WERI-Rb-1 (cell line): Measurements from ENCODE around the gene DBET.
"Not testable (repeated sequence)": the region's sequence is repeated elsewhere in the genome, so short reads cannot be mapped to it uniquely, and the experiment has no call there.

Experiments
- DNase-seq: peaks from one replicate; pipeline ENCODE4 v3.0.0-alpha.2; 2020
- H3K27ac ChIP-seq: fragments of 250-450 bp; sonication (Bioruptor Pico); 2 replicates; pipeline ENCODE4 v1.5.1; 2020; ENCODE audit warnings: mild to moderate bottlenecking, moderate library complexity
- H3K27me3 ChIP-seq: fragments of 250-450 bp; sonication (Bioruptor Pico); 2 replicates; pipeline ENCODE4 v1.5.1; 2021; ENCODE audit warnings: mild to moderate bottlenecking, low read depth, moderate library complexity; ENCODE audit not compliant: insufficient read depth, severe bottlenecking
- H3K36me3 ChIP-seq: fragments of 250-450 bp; sonication (Bioruptor Pico); 2 replicates; pipeline ENCODE4 v1.5.1; 2020; ENCODE audit warnings: mild to moderate bottlenecking, moderate library complexity
- H3K4me3 ChIP-seq: 2 replicates; pipeline ENCODE4 v1.5.1; 2011; ENCODE audit warnings: low read depth, mild to moderate bottlenecking, control low read depth, low read length
- H3K9me3 ChIP-seq: fragments of 250-450 bp; sonication (Bioruptor Pico); 2 replicates; pipeline ENCODE4 v1.5.1; 2021; ENCODE audit warnings: mild to moderate bottlenecking, moderate library complexity; ENCODE audit not compliant: severe bottlenecking

The DBET gene

GRCh38 chr4:190108756-190109155, 44.5 kb downstream of the DBET start:
- peaks cover 52% of the 10 kb centered on the region for H3K27me3 ChIP-seq
- not testable (repeated sequence) for H3K4me3 ChIP-seq, H3K36me3 ChIP-seq, DNase-seq, H3K27ac ChIP-seq, H3K9me3 ChIP-seq

GRCh38 chr4:190109390-190110011, 45.2 kb downstream of the DBET start:
- not testable (repeated sequence) for DNase-seq, H3K27ac ChIP-seq, H3K9me3 ChIP-seq, H3K4me3 ChIP-seq, H3K36me3 ChIP-seq
- H3K27me3 ChIP-seq = peaks cover 52% of the 10 kb centered on the region

- DNase-seq, H3K27ac ChIP-seq, H3K9me3 ChIP-seq, H3K4me3 ChIP-seq, H3K36me3 ChIP-seq: not testable (repeated sequence)
- peaks cover 52% of the 10 kb centered on the region for H3K27me3 ChIP-seq
These were observed 45.7 kb downstream of the DBET start for GRCh38 chr4:190110033-190110432.

DNA sequence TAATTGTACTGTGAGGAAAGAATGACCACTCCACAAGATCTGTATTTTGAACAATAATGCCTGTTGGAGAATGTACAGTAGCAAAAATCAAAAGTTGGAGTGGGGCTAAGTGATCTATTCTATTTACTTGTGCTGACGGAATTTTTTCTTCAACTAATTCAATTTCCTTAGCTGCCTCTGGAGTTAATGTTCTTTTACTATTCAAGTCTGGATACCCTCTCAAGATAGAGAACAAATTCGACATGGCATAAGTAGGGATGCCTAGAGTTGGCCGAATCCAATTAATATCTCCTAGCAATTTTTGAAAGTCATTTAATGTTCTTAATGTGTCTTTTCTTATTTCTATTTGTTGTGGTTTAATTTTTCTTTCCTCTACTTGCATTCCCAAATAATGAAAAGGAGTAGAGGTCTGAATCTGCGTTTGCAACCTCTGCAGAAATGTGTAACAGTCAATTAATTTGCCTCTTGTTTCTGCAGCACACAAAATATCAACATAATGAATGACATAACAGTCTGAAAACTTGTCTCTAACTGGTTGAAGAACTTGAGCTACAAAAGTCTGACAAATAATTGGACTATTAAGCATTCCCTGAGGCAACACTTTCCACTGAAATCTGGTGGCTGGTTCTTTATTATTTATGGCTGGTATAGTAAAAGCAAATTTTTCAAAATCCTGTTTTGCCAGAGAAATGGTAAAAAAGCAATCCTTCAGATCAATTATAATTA, 46.4 kb downstream of the DBET start:
- H3K36me3 ChIP-seq, H3K27ac ChIP-seq, H3K4me3 ChIP-seq, DNase-seq, H3K9me3 ChIP-seq: not testable (repeated sequence)
- peaks cover 52% of the 10 kb centered on the region for H3K27me3 ChIP-seq

- not testable (repeated sequence) for DNase-seq, H3K27ac ChIP-seq, H3K9me3 ChIP-seq, H3K36me3 ChIP-seq, H3K4me3 ChIP-seq
- peaks cover 40% of the 10 kb centered on the region for H3K27me3 ChIP-seq
These were observed 48.6 kb downstream of the DBET start for GRCh38 chr4:190112879-190113278.

DNA sequence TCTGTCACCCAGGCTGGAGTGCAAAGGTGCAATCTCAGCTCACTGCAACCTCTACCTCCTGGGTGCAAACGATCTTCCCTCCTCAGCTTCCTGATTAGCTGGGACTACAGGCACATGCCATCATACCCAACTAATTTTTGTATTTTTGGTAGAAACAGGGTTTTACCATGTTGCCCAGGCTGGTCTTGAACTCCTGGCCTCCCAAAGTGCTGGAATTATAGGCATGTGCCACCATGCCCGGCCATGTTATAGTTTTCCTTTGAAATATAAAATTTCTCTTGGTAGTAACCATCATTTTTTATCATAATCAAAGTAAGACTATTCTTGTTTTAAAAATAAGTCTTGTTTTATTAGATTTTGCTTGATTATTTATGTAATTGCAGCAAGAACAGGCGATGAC, 50.7 kb downstream of the DBET start:
- not testable (repeated sequence) for DNase-seq, H3K9me3 ChIP-seq, H3K27ac ChIP-seq, H3K4me3 ChIP-seq, H3K36me3 ChIP-seq
- peaks cover 22% of the 10 kb centered on the region for H3K27me3 ChIP-seq
